ENCODE data around the gene CHTF8. TPM values are rescaled to one million over a fixed set of nuclear protein-coding genes. Genes with fewer than 3 reads are reported as not detected.

Gene CHTF8
- total RNA-seq, 4 donors from 2014 or later, result 59.8 to 94.4 (median 69.4) TPM

GRCh38 chr16:69089091-69089910, 43.1 kb downstream of the CHTF8 start:
- Histone ChIP-seq H3K27me3 (no peaks in the 10 kb centered on the region), H3K27ac (replicated peaks in 1 of 4) (no peak overlapping the region), H3K4me3 (no peak overlapping the region), H3K4me1 (peaks cover 0 to 10% (median 4%) of the 10 kb centered on the region in 4 donors), H3K9me3 (no peaks in the 10 kb centered on the region), H3K36me3 (peaks cover 0 to 18% (median 4%) of the 10 kb centered on the region in 4 donors)
- 51% methylated on average over 16 of the region's 16 CpGs for WGBS
- TF ChIP-seq POLR2AphosphoS5 (IDR thresholded peaks at IDR 0.05) (no peak), POLR2A (IDR thresholded peaks at IDR 0.05; ENCODE audit: low read depth) (no peak), CTCF (IDR thresholded peaks at IDR 0.05) (no peak), EP300 (IDR thresholded peaks at IDR 0.05) (no peak)
- DNase-seq (ENCODE audit: extremely low spot score), result no peak
- intact Hi-C loops (cut with DNase I), result no loop called here

DNA sequence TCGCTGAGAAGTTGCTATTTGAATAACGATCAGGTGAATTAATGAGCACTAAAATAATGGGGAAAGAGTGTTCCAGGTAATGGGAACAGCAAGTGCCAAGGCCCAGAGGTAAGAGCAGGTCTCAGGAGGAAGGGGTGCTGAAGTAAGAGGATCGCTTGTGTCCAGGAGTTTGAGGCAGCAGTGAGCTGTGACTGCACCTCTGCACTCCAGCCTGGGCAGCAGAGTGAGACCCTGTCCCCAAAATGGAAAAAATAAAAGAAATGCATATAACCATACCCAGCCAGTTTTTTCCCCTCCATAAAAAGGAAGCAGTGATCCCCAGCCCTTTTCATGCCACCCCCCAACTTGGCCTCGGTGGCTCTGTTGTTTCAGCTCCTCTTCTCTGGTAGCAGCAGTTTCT, 43.7 kb downstream of the CHTF8 start:
- WGBS, result 88% methylated on average over 4 of the region's 4 CpGs
- TF ChIP-seq POLR2AphosphoS5 (IDR thresholded peaks at IDR 0.05) (no peak), EP300 (IDR thresholded peaks at IDR 0.05) (no peak), POLR2A (IDR thresholded peaks at IDR 0.05; ENCODE audit: low read depth) (no peak), CTCF (IDR thresholded peaks at IDR 0.05) (no peak)

GRCh38 chr16:69087161-69087581, 45.2 kb downstream of the CHTF8 start:
- intact Hi-C loops (cut with DNase I), result no loop called here
- DNase-seq (ENCODE audit: extremely low spot score), result no peak
- no peaks in the 10 kb centered on the region for H3K9me3 ChIP-seq
- no peak overlapping the region for H3K4me3 ChIP-seq
- 65% methylated on average over 3 of the region's 3 CpGs for WGBS
- TF ChIP-seq POLR2AphosphoS5 (IDR thresholded peaks at IDR 0.05), result no peak
- H3K27me3 ChIP-seq, result no peaks in the 10 kb centered on the region
- peaks cover 0 to 24% (median 4%) of the 10 kb centered on the region in 4 donors for H3K36me3 ChIP-seq
- peaks cover 0 to 18% (median 10%) of the 10 kb centered on the region in 4 donors for H3K4me1 ChIP-seq
- H3K27ac ChIP-seq (replicated peaks in 1 of 4), result no peak overlapping the region

More for the DNA sequence above, 43.7 kb downstream of the CHTF8 start:
- Histone ChIP-seq H3K4me3 (no peak overlapping the region), H3K27me3 (no peaks in the 10 kb centered on the region), H3K4me1 (peaks cover 0 to 16% (median 9%) of the 10 kb centered on the region in 4 donors), H3K27ac (replicated peaks in 1 of 4) (no peak overlapping the region), H3K9me3 (no peaks in the 10 kb centered on the region), H3K36me3 (peaks cover 0 to 19% (median 4%) of the 10 kb centered on the region in 4 donors)
- intact Hi-C loops (cut with DNase I), result no loop called here
- DNase-seq (ENCODE audit: extremely low spot score), result no peak

GRCh38 chr16:69085032-69085695, 47.2 kb downstream of the CHTF8 start:
- Histone ChIP-seq H3K36me3 (peaks cover 0 to 24% (median 4%) of the 10 kb centered on the region in 4 donors), H3K9me3 (no peaks in the 10 kb centered on the region), H3K4me3 (no peak overlapping the region), H3K27me3 (no peaks in the 10 kb centered on the region), H3K27ac (replicated peaks in 1 of 4) (no peak overlapping the region), H3K4me1 (peaks cover 0 to 18% (median 10%) of the 10 kb centered on the region in 4 donors)
- no peak for DNase-seq (ENCODE audit: extremely low spot score)
- intact Hi-C loops (cut with DNase I), result no loop called here
- 86% methylated on average over 5 of the region's 5 CpGs for WGBS
- no peak for TF ChIP-seq POLR2AphosphoS5 (IDR thresholded peaks at IDR 0.05)
- no peak for TF ChIP-seq EP300 (IDR thresholded peaks at IDR 0.05)
- no peak for TF ChIP-seq CTCF (IDR thresholded peaks at IDR 0.05)
- TF ChIP-seq POLR2A (IDR thresholded peaks at IDR 0.05; ENCODE audit: low read depth), result no peak

- TF ChIP-seq EP300 (IDR thresholded peaks at IDR 0.05) (no peak), POLR2AphosphoS5 (IDR thresholded peaks at IDR 0.05) (no peak), CTCF (IDR thresholded peaks at IDR 0.05) (no peak), POLR2A (IDR thresholded peaks at IDR 0.05; ENCODE audit: low read depth) (no peak)
- no peak overlapping the region for H3K27ac ChIP-seq (replicated peaks in 1 of 4)
- H3K4me1 ChIP-seq, result peaks cover 0 to 14% (median 10%) of the 10 kb centered on the region in 4 donors
- WGBS, result 44% methylated on average over 2 of the region's 2 CpGs
- no peak for DNase-seq (ENCODE audit: extremely low spot score)
- no peaks in the 10 kb centered on the region for H3K9me3 ChIP-seq
- no peaks in the 10 kb centered on the region for H3K27me3 ChIP-seq
- intact Hi-C loops (cut with DNase I), result no loop called here
- H3K4me3 ChIP-seq, result no peak overlapping the region
- H3K36me3 ChIP-seq, result peaks cover 0 to 24% (median 4%) of the 10 kb centered on the region in 4 donors
These were observed 48.1 kb downstream of the CHTF8 start for GRCh38 chr16:69084289-69084688.
